HepG2 (cell line): Measurements from ENCODE around the gene TMEM219. TPM values are rescaled to one million over a fixed set of nuclear protein-coding genes. Genes with fewer than 3 reads are reported as not detected.

ENCODE experiments used
- CHD2 ChIP-seq: IDR thresholded peaks from 2 replicates; pipeline ENCODE4 v1.6.1; 2011; ENCODE audit warnings: low read depth, low read length, improper control_type of control experiment
- FOXM1 ChIP-seq: sonication (generic); formaldehyde crosslinking; IDR thresholded peaks from 2 replicates; pipeline ENCODE4 v1.5.0; 2020; ENCODE audit warnings: missing genetic modification reagents
- NCOR1 ChIP-seq: fragments of 200-600 bp; sonication (generic); IDR thresholded peaks from 2 replicates; pipeline ENCODE4 v1.7.0; 2017; ENCODE audit warnings: antibody characterized with exemption, low read length, borderline replicate concordance
- PHF21A ChIP-seq: sonication (generic); formaldehyde crosslinking; IDR thresholded peaks from 2 replicates; pipeline ENCODE4 v1.5.0; 2020; ENCODE audit warnings: mild to moderate bottlenecking, missing genetic modification reagents
- SP4 ChIP-seq: sonication (generic); formaldehyde crosslinking; IDR thresholded peaks from 2 replicates; pipeline ENCODE4 v1.8.1; 2023; ENCODE audit warnings: mild to moderate bottlenecking, missing genetic modification reagents
- TCF7 ChIP-seq: sonication (generic); IDR thresholded peaks from 2 replicates; pipeline ENCODE4 v1.6.1; 2016; ENCODE audit warnings: antibody characterized with exemption, low read depth
- TEAD3 ChIP-seq: optimal IDR thresholded peaks from 2 replicates; pipeline ENCODE3; 2016; ENCODE audit warnings: borderline replicate concordance
- THAP9 ChIP-seq: sonication (generic); formaldehyde crosslinking; IDR thresholded peaks from 2 replicates; pipeline ENCODE4; 2020; ENCODE audit warnings: missing genetic modification reagents, mild to moderate bottlenecking, borderline replicate concordance
- TOPORS ChIP-seq: sonication (generic); formaldehyde crosslinking; IDR thresholded peaks from 2 replicates; pipeline ENCODE4 v1.8.0; 2023; ENCODE audit warnings: mild to moderate bottlenecking, missing genetic modification reagents
- ZKSCAN1 ChIP-seq: fragments of 150-350 bp; IDR thresholded peaks from 2 replicates; pipeline ENCODE4 v1.6.1; 2014; ENCODE audit warnings: low read length
- ZNF207 ChIP-seq: fragments of 450-650 bp; IDR thresholded peaks from 2 replicates; pipeline ENCODE4 v1.6.1; 2016; ENCODE audit warnings: antibody characterized with exemption, borderline replicate concordance
- ZNF225 ChIP-seq: sonication (generic); formaldehyde crosslinking; IDR thresholded peaks from 2 replicates; pipeline ENCODE4 v1.4.0; 2020; ENCODE audit warnings: mild to moderate bottlenecking, missing genetic modification reagents
- ZNF296 ChIP-seq: sonication (generic); formaldehyde crosslinking; conservative IDR thresholded peaks from 2 replicates; pipeline ENCODE4 v1.5.0; 2020; ENCODE audit warnings: mild to moderate bottlenecking, missing genetic modification reagents
- ZNF7 ChIP-seq: IDR thresholded peaks from 2 replicates; pipeline ENCODE4 v1.6.1; 2016; ENCODE audit warnings: missing biosample characterization, missing genetic modification reagents
- ZNF709 ChIP-seq: sonication (generic); formaldehyde crosslinking; IDR thresholded peaks from 2 replicates; pipeline ENCODE4 v1.5.0; 2020; ENCODE audit warnings: mild to moderate bottlenecking, missing genetic modification reagents
- ZNF776 ChIP-seq: sonication (generic); formaldehyde crosslinking; IDR thresholded peaks from 2 replicates; pipeline ENCODE4 v1.4.0; 2020; ENCODE audit warnings: mild to moderate bottlenecking, missing genetic modification reagents
- ZSCAN29 ChIP-seq: sonication (generic); formaldehyde crosslinking; conservative IDR thresholded peaks from 2 replicates; pipeline ENCODE4 v1.4.0; 2020; ENCODE audit warnings: mild to moderate bottlenecking, missing genetic modification reagents
- polyA plus RNA-seq, 8 experiments: library from polyadenylated mRNA; depleted of rRNA in 3 of 8; stranded (reverse) in 7 of 8; unstranded in 1 of 8; fragments of >200 nt; fragmentation: Illumina TruSeq in 4 of 8; extraction: Trizol in 4 of 8; gene quantifications; 2 replicates each; pipeline versions ENCODE4 v1.2.1 to v1.2.3, GENCODE V29; 2011 to 2016; ENCODE audit warnings: low read depth in 4 of 8, missing spikeins in 1 of 8, mixed read lengths in 1 of 8; ENCODE audit not compliant: insufficient read depth in 1 of 8
- total RNA-seq, 5 experiments: library from RNA; depleted of rRNA; stranded (reverse); fragments of >200 nt; fragmentation: Illumina TruSeq; extraction: Trizol; gene quantifications; 2 replicates each; pipeline ENCODE4 v1.2.3, GENCODE V29; 2016; ENCODE audit warnings: low read depth in 1 of 5
- TF ChIP-seq, protein P1 (sequence below): sonication (generic); formaldehyde crosslinking; IDR thresholded peaks from 2 replicates; pipeline ENCODE4 v1.9.0; 2021; ENCODE audit warnings: missing genetic modification reagents, borderline replicate concordance
- TF ChIP-seq, protein P2 (sequence below): sonication (generic); formaldehyde crosslinking; IDR thresholded peaks from 2 replicates; pipeline ENCODE4 v1.5.0; 2020; ENCODE audit warnings: missing genetic modification reagents
- TF ChIP-seq, protein P3 (sequence below): sonication (generic); formaldehyde crosslinking; IDR thresholded peaks from 2 replicates; pipeline ENCODE4 v1.4.0; 2020; ENCODE audit warnings: mild to moderate bottlenecking, missing genetic modification reagents
- TF ChIP-seq, protein P4 (sequence below): sonication (generic); formaldehyde crosslinking; IDR thresholded peaks from 2 replicates; pipeline ENCODE4 v1.8.1; 2023; ENCODE audit warnings: mild to moderate bottlenecking, moderate library complexity, missing genetic modification reagents

The TMEM219 gene
- total and polyA plus RNA-seq, 2 of the 13 experiments (the other 11 are each of a cell fraction or from before 2014, with no cell fraction given) = 105 to 115 TPM

GRCh38 chr16:29961479-29962343 is at the start of gene TMEM219 (continued):
- TF ChIP-seq, protein P1, sequence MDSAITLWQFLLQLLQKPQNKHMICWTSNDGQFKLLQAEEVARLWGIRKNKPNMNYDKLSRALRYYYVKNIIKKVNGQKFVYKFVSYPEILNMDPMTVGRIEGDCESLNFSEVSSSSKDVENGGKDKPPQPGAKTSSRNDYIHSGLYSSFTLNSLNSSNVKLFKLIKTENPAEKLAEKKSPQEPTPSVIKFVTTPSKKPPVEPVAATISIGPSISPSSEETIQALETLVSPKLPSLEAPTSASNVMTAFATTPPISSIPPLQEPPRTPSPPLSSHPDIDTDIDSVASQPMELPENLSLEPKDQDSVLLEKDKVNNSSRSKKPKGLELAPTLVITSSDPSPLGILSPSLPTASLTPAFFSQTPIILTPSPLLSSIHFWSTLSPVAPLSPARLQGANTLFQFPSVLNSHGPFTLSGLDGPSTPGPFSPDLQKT = no peak
- TF ChIP-seq ZNF7 (peak; percentile 14; the same call in 1 of the 2 replicates), ZNF709 (peak; percentile 57; the same call in 1 of the 2 replicates), TCF7 (no peak), ZNF207 (no peak), FOXM1 (CRISPR knock-in tag) (no peak), ZKSCAN1 (no peak), PHF21A (CRISPR knock-in tag) (peak; percentile 57; the same call in 1 of the 2 replicates), NCOR1 (peak; percentile 47; the same call in 1 of the 2 replicates), SP4 (CRISPR knock-in tag) (peak; percentile 96), ZNF296 (CRISPR knock-in tag) (peak; percentile 59; the same call in 1 of the 2 replicates), CHD2 (no peak), TEAD3 (CRISPR knock-in tag) (peak; percentile 50), ZNF225 (CRISPR knock-in tag) (peak; percentile 86), ZSCAN29 (no peak), THAP9 (CRISPR knock-in tag) (peak; percentile 60; the same call in 1 of the 2 replicates), TOPORS (CRISPR knock-in tag) (peak; percentile 55; the same call in 1 of the 2 replicates), ZNF776 (peak; percentile 69; the same call in 1 of the 2 replicates)
- TF ChIP-seq, protein P2, sequence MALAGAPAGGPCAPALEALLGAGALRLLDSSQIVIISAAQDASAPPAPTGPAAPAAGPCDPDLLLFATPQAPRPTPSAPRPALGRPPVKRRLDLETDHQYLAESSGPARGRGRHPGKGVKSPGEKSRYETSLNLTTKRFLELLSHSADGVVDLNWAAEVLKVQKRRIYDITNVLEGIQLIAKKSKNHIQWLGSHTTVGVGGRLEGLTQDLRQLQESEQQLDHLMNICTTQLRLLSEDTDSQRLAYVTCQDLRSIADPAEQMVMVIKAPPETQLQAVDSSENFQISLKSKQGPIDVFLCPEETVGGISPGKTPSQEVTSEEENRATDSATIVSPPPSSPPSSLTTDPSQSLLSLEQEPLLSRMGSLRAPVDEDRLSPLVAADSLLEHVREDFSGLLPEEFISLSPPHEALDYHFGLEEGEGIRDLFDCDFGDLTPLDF (CRISPR knock-in tag) = no peak; the same call in 1 of the 2 replicates
- TF ChIP-seq, protein P3, sequence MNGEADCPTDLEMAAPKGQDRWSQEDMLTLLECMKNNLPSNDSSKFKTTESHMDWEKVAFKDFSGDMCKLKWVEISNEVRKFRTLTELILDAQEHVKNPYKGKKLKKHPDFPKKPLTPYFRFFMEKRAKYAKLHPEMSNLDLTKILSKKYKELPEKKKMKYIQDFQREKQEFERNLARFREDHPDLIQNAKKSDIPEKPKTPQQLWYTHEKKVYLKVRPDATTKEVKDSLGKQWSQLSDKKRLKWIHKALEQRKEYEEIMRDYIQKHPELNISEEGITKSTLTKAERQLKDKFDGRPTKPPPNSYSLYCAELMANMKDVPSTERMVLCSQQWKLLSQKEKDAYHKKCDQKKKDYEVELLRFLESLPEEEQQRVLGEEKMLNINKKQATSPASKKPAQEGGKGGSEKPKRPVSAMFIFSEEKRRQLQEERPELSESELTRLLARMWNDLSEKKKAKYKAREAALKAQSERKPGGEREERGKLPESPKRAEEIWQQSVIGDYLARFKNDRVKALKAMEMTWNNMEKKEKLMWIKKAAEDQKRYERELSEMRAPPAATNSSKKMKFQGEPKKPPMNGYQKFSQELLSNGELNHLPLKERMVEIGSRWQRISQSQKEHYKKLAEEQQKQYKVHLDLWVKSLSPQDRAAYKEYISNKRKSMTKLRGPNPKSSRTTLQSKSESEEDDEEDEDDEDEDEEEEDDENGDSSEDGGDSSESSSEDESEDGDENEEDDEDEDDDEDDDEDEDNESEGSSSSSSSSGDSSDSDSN = no peak; the same call in 1 of the 2 replicates
- TF ChIP-seq, protein P4, sequence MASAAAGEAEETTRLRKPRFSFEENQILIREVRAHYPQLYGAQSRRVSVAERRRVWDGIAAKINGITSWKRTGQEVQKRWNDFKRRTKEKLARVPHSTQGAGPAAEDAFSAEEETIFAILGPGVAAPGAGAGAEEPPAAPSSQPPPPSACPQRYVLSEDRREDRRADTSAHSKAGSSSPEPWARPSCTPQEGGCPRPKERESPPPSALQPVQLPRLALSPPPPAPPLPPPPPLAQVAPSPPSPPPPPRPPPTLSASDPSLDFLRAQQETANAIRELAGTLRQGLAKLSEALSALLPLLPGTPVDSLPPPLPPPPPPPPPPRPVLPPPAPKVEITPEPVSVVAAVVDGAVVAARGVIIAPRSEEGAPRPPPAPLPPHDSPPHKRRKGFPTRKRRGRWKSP = peak; percentile 70; the same call in 1 of the 2 replicates
